Motor neuron (in vitro differentiated cells): ENCODE data around the gene TMEM43. TPM values are rescaled to one million over a fixed set of nuclear protein-coding genes. Genes with fewer than 3 reads are reported as not detected.
A peak's percentile ranks its signal among the peaks of the same experiment; 100 is the strongest.

Experiments
- ATAC-seq, 8 experiments: fragments of 200-7000 bp; cut with Tn5 transposase; replicated peaks in 6 of 8; 2 replicates each; pipeline ENCODE4 v1.8.0; 2021; ENCODE audit warnings: mild to moderate bottlenecking in 8 of 8, moderate library complexity in 8 of 8
- H3K27ac ChIP-seq, 2 donors: fragments of 250-450 bp; sonication (Bioruptor Pico); 2 replicates each; pipeline ENCODE4 v1.9.0; 2021; ENCODE audit warnings: antibody characterized with exemption in 2 of 2, mild to moderate bottlenecking in 2 of 2, moderate library complexity in 1 of 2
- H3K4me1 ChIP-seq, 2 donors: fragments of 250-450 bp; sonication (Bioruptor Pico); replicated peaks in 1 of 2; 2 replicates each; pipeline ENCODE4 v1.6.1; 2021; ENCODE audit warnings: antibody characterized with exemption in 2 of 2, mild to moderate bottlenecking in 2 of 2, moderate library complexity in 1 of 2
- H3K4me3 ChIP-seq, 5 donors: fragments of 250-450 bp; sonication (Bioruptor Pico); 2 replicates each; pipeline ENCODE4 v1.9.0; 2021; ENCODE audit warnings: antibody characterized with exemption in 5 of 5, mild to moderate bottlenecking in 5 of 5, moderate library complexity in 4 of 5
- WGBS, 10 experiments: fragments of 450-650 bp; shearing (Covaris generic); methylation state at CpG; one replicate each; pipeline ENCODE4 v1.0.0; 2022; 5-methylcytosine and 5-hydroxymethylcytosine counted together
- in situ Hi-C, 9 experiments: fragments of 400-800 bp; cut with MboI; loops; one replicate each; pipeline ENCODE4 v1.15.0; 2021; ENCODE audit warnings: low sequenced_read_pairs in 9 of 9, low pct_unique_long_range_greater_than_20kb in 2 of 9; ENCODE audit not compliant: unreplicated experiment in 9 of 9
- total RNA-seq, 8 experiments: library from RNA; unstranded; fragments of 300-600 nt; gene quantifications; 2 replicates each; pipeline versions ENCODE4 v1.2.3 to v1.2.4, GENCODE V29; 2022

Gene TMEM43
- total RNA-seq, 8 experiments from 2014 or later = 27.7 to 81.8 (median 48.6) TPM

GRCh38 chr3:14143271-14144225, 18.7 kb downstream of the TMEM43 start:
- in situ Hi-C loops = no loop called here
- H3K27ac ChIP-seq = peak overlapping the region in 1 of 2 donors; percentile 70
- peaks cover 14 to 17% of the 10 kb centered on the region in 2 donors for H3K4me1 ChIP-seq
- 5 to 100% (median 86%) methylated on average over 2 to 7 of the region's 7 CpGs for WGBS, 10 experiments
- H3K4me3 ChIP-seq = no peak overlapping the region
- peak; percentile 5 to 34 (median 9) for ATAC-seq

GRCh38 chr3:14144423-14145075, 19.7 kb downstream of the TMEM43 start:
- ATAC-seq = peak; percentile 83 to 91 (median 90)
- H3K4me1 ChIP-seq = peaks cover 14 to 17% of the 10 kb centered on the region in 2 donors
- 0 to 61% (median 9%) methylated on average over 2 to 6 of the region's 7 CpGs for WGBS, 10 experiments
- in situ Hi-C loops = no loop called here
- peak overlapping the region in 1 of 5 donors; percentile 2 for H3K4me3 ChIP-seq
- H3K27ac ChIP-seq = peak overlapping the region; percentile 13 to 70

GRCh38 chr3:14145236-14145635, 20.4 kb downstream of the TMEM43 start:
- Histone ChIP-seq H3K4me1 (peaks cover 14 to 17% of the 10 kb centered on the region in 2 donors), H3K4me3 (no peak overlapping the region), H3K27ac (peak overlapping the region; percentile 7 to 13)
- in situ Hi-C loops = no loop called here
- ATAC-seq = no peak
- 77 to 95% (median 83%) methylated on average over 1 to 9 of the region's 9 CpGs for WGBS, 10 experiments

- WGBS, 10 experiments = 60 to 88% (median 67%) methylated on average over 1 to 4 of the region's 10 CpGs; no CpG with 5 or more reads in 5 of the 10 experiments
- in situ Hi-C loops = no loop called here
- H3K4me3 ChIP-seq = no peak overlapping the region
- ATAC-seq = no peak
- H3K27ac ChIP-seq = peak overlapping the region in 1 of 2 donors; percentile 7
- peaks cover 14 to 17% of the 10 kb centered on the region in 2 donors for H3K4me1 ChIP-seq
These were observed 21.0 kb downstream of the TMEM43 start for GRCh38 chr3:14145670-14146380.

- WGBS, 10 experiments = 17 to 100% (median 88%) methylated on average over 1 to 9 of the region's 10 CpGs; no CpG with 5 or more reads in 2 of the 10 experiments
- in situ Hi-C loops = no loop called here
These were observed 21.7 kb downstream of the TMEM43 start for GRCh38 chr3:14146381-14147065.

GRCh38 chr3:14147066-14147435, 22.2 kb downstream of the TMEM43 start:
- no peak overlapping the region for H3K27ac ChIP-seq
- 83 to 100% (median 100%) methylated on average over 1 to 5 of the region's 5 CpGs; no CpG with 5 or more reads in 1 of the 10 experiments for WGBS, 10 experiments
- in situ Hi-C loops = no loop called here
- peaks cover 14 to 17% of the 10 kb centered on the region in 2 donors for H3K4me1 ChIP-seq
- no peak overlapping the region for H3K4me3 ChIP-seq
- no peak for ATAC-seq

More at GRCh38 chr3:14146381-14147065, 21.7 kb downstream of the TMEM43 start:
- no peak overlapping the region for H3K4me3 ChIP-seq
- no peak for ATAC-seq
- no peak overlapping the region for H3K27ac ChIP-seq
- H3K4me1 ChIP-seq = peaks cover 14 to 17% of the 10 kb centered on the region in 2 donors

- Histone ChIP-seq H3K4me3 (no peak overlapping the region), H3K4me1 (peaks cover 14 to 17% of the 10 kb centered on the region in 2 donors), H3K27ac (no peak overlapping the region)
- 33 to 80% (median 68%) methylated on average over 3 to 7 of the region's 12 CpGs; no CpG with 5 or more reads in 6 of the 10 experiments for WGBS, 10 experiments
- peak in 2 of 8 experiments; percentile 1 to 29 for ATAC-seq
- in situ Hi-C loops = no loop called here
These were observed 22.8 kb downstream of the TMEM43 start for GRCh38 chr3:14147617-14148016.

GRCh38 chr3:14148041-14148985, 23.5 kb downstream of the TMEM43 start:
- Histone ChIP-seq H3K4me3 (no peak overlapping the region), H3K4me1 (peaks cover 14 to 17% of the 10 kb centered on the region in 2 donors), H3K27ac (no peak overlapping the region)
- in situ Hi-C loops = no loop called here
- 49 to 100% (median 76%) methylated on average over 2 to 11 of the region's 28 CpGs; no CpG with 5 or more reads in 4 of the 10 experiments for WGBS, 10 experiments
- ATAC-seq = peak in 1 of 8 experiments; percentile 10

- H3K4me3 ChIP-seq = no peak overlapping the region
- in situ Hi-C loops = no loop called here
- 92 to 100% (median 98%) methylated on average over 2 to 4 of the region's 9 CpGs; no CpG with 5 or more reads in 4 of the 10 experiments for WGBS, 10 experiments
- H3K4me1 ChIP-seq = peaks cover 2 to 5% of the 10 kb centered on the region in 2 donors
- no peak overlapping the region for H3K27ac ChIP-seq
- ATAC-seq = no peak
These were observed 25.2 kb downstream of the TMEM43 start for GRCh38 chr3:14150078-14150477.

- no peak overlapping the region for H3K4me3 ChIP-seq
- H3K27ac ChIP-seq = no peak overlapping the region
- WGBS, 10 experiments = 80 to 100% (median 100%) methylated on average over 1 to 5 of the region's 9 CpGs; no CpG with 5 or more reads in 4 of the 10 experiments
- peak in 1 of 8 experiments; percentile 21 for ATAC-seq
- peaks cover 0 to under 1% of the 10 kb centered on the region in 2 donors for H3K4me1 ChIP-seq
- in situ Hi-C loops = no loop called here
These were observed 25.8 kb downstream of the TMEM43 start for GRCh38 chr3:14150491-14151230.
